ENCODE results near the gene ASS1.

- TF ChIP-seq POLR2A (IDR thresholded peaks at IDR 0.05; ENCODE audit: low read depth, low read length) (no peak), TAF1 (IDR thresholded peaks at IDR 0.05; ENCODE audit: low read depth, low read length) (no peak)
Observed at GRCh38 chr9:130421154-130421801, 23.5 kb upstream of the ASS1 start.
